CD14-positive monocyte (primary cell): ENCODE data around the gene C3orf70. TPM values are rescaled to one million over a fixed set of nuclear protein-coding genes. Genes with fewer than 3 reads are reported as not detected.

Experiments used
- DNase-seq, 3 donors: peaks; one replicate each; pipeline ENCODE4 v3.0.0-alpha.2; 2011 to 2022
- H2AFZ ChIP-seq: 2 replicates; pipeline ENCODE4 v1.6.0; 2012; ENCODE audit warnings: mild to moderate bottlenecking, low read depth, low read length, inconsistent platforms; ENCODE audit not compliant: insufficient read depth, poor library complexity, severe bottlenecking
- H3K27ac ChIP-seq, 2 donors: 1 replicate in 1 of 2; 2 replicates in 1 of 2; pipeline ENCODE4 v1.5.1; 2012 to 2013; ENCODE audit warnings: low read length in 2 of 2, control low read depth in 1 of 2, inconsistent platforms in 1 of 2, low read depth in 1 of 2, mild to moderate bottlenecking in 1 of 2
- H3K27me3 ChIP-seq, 2 donors: one replicate each; pipeline versions ENCODE4 v1.6.0 to v1.6.1; 2011 to 2013; ENCODE audit warnings: low read length in 2 of 2; ENCODE audit not compliant: control insufficient read depth in 2 of 2, insufficient read depth in 2 of 2
- H3K36me3 ChIP-seq, 2 donors: replicated peaks in 1 of 2; 1 replicate in 1 of 2; 2 replicates in 1 of 2; pipeline versions ENCODE4 v1.5.1 to v1.6.1; 2012 to 2013; ENCODE audit warnings: low read length in 2 of 2, control low read depth in 1 of 2, inconsistent platforms in 1 of 2, mild to moderate bottlenecking in 1 of 2; ENCODE audit not compliant: insufficient read depth in 2 of 2, control insufficient read depth in 1 of 2
- H3K4me1 ChIP-seq, 2 donors: 1 replicate in 1 of 2; 2 replicates in 1 of 2; pipeline versions ENCODE4 v1.5.1 to v1.6.1; 2012 to 2013; ENCODE audit warnings: low read length in 2 of 2, control low read depth in 1 of 2, inconsistent platforms in 1 of 2, mild to moderate bottlenecking in 1 of 2, moderate library complexity in 1 of 2; ENCODE audit not compliant: insufficient read depth in 2 of 2, control insufficient read depth in 1 of 2
- H3K4me2 ChIP-seq: replicated peaks from 2 replicates; pipeline ENCODE3; 2012; ENCODE audit warnings: low read length, moderate library complexity, mild to moderate bottlenecking; ENCODE audit not compliant: poor library complexity, severe bottlenecking; ENCODE audit errors: extremely low read depth
- H3K4me3 ChIP-seq, 3 experiments: fragments of 200-600 bp in 1 of 3; sonication (generic) in 1 of 3; replicated peaks in 1 of 3; 1 replicate in 2 of 3; 2 replicates in 1 of 3; pipeline ENCODE4 v1.5.1; 2011 to 2013; ENCODE audit warnings: low read length in 3 of 3, mild to moderate bottlenecking in 3 of 3, control low read depth in 2 of 3, low read depth in 2 of 3, inconsistent platforms in 1 of 3, moderate library complexity in 1 of 3
- H3K79me2 ChIP-seq: 2 replicates; pipeline ENCODE4 v1.6.0; 2012; ENCODE audit warnings: mild to moderate bottlenecking, control low read depth, inconsistent platforms, low read length, moderate library complexity; ENCODE audit not compliant: insufficient read depth
- H3K9ac ChIP-seq: 2 replicates; pipeline ENCODE4 v1.6.0; 2017; ENCODE audit warnings: low read length, mild to moderate bottlenecking; ENCODE audit not compliant: insufficient read depth, poor library complexity, severe bottlenecking
- H3K9me3 ChIP-seq, 2 donors: replicated peaks in 1 of 2; 1 replicate in 1 of 2; 2 replicates in 1 of 2; pipeline versions ENCODE4 v1.5.1 to v1.6.1; 2012 to 2013; ENCODE audit warnings: low read length in 2 of 2, control low read depth in 1 of 2; ENCODE audit not compliant: control insufficient read depth in 1 of 2, insufficient read depth in 1 of 2
- H4K20me1 ChIP-seq: 2 replicates; pipeline ENCODE4 v1.6.0; 2012; ENCODE audit warnings: mild to moderate bottlenecking, low read length, control low read depth, moderate library complexity; ENCODE audit not compliant: insufficient read depth
- H3K27ac Mint-ChIP-seq, 7 donors: one replicate each; pipeline ENCODE4 v1.8.0; 2020; ENCODE audit warnings: mild to moderate bottlenecking in 7 of 7, mixed read lengths in 7 of 7, moderate library complexity in 6 of 7, inconsistent platforms in 2 of 7
- H3K27me3 Mint-ChIP-seq, 3 donors: one replicate each; pipeline ENCODE4 v1.8.0; 2021 to 2022; ENCODE audit warnings: low read depth in 3 of 3, mild to moderate bottlenecking in 3 of 3, mixed read lengths in 3 of 3, moderate library complexity in 3 of 3, inconsistent platforms in 1 of 3
- H3K36me3 Mint-ChIP-seq, 2 donors: one replicate each; pipeline ENCODE4 v1.8.0; 2020; ENCODE audit warnings: mixed read lengths in 2 of 2, inconsistent platforms in 1 of 2, mild to moderate bottlenecking in 1 of 2
- H3K4me1 Mint-ChIP-seq: one replicate; pipeline ENCODE4 v1.8.0; 2020; ENCODE audit warnings: mild to moderate bottlenecking, mixed read lengths
- H3K4me3 Mint-ChIP-seq, 2 donors: one replicate each; pipeline ENCODE4 v1.8.0; 2020; ENCODE audit warnings: mild to moderate bottlenecking in 2 of 2, mixed read lengths in 2 of 2, moderate library complexity in 1 of 2
- H3K9me3 Mint-ChIP-seq, 7 donors: one replicate each; pipeline ENCODE4 v1.8.0; 2020 to 2022; ENCODE audit warnings: mixed read lengths in 7 of 7, mild to moderate bottlenecking in 6 of 7, moderate library complexity in 6 of 7, inconsistent platforms in 2 of 7
- CTCF ChIP-seq: fragments of 200-600 bp; IDR thresholded peaks from one replicate; pipeline ENCODE4 v1.8.0; 2022; ENCODE audit warnings: antibody characterized with exemption, mild to moderate bottlenecking
- WGBS: methylation state at CpG from one replicate; pipeline ENCODE4 v1.1.5; 2013; ENCODE audit warnings: missing lambda C conversion rate; ENCODE audit not compliant: insufficient coverage; 5-methylcytosine and 5-hydroxymethylcytosine counted together
- intact Hi-C, 2 donors: fragments of 100-400 bp; cut with micrococcal nuclease; formaldehyde crosslinking; loops; one replicate each; pipeline versions ENCODE4 v1.15.0 to v1.15.1; 2023
- polyA plus RNA-seq, 3 donors: library from polyadenylated mRNA; depleted of rRNA in 1 of 3; unstranded in 2 of 3; stranded (reverse) in 1 of 3; fragments of 300-500 nt in 2 of 3; fragments of >200 nt in 1 of 3; fragmentation: Illumina TruSeq in 2 of 3; gene quantifications; 1 replicate in 2 of 3; 2 replicates in 1 of 3; pipeline ENCODE4 v1.2.3, GENCODE V29; 2012 to 2021

C3orf70 gene
- polyA plus RNA-seq, 3 donors, result 0.01 to 0.08 TPM; not detected in 1

- TF ChIP-seq CTCF, result no peak
- Mint-ChIP-seq H3K4me3 (no peak overlapping the region), H3K36me3 (no peaks in the 10 kb centered on the region), H3K4me1 (no peaks in the 10 kb centered on the region), H3K27ac (no peak overlapping the region), H3K27me3 (peaks cover 2 to 8% (median 6%) of the 10 kb centered on the region in 3 donors), H3K9me3 (peaks cover 0 to 2% (median 0%) of the 10 kb centered on the region in 7 donors)
- Histone ChIP-seq H4K20me1 (no peaks in the 10 kb centered on the region), H3K27ac (no peak overlapping the region), H3K4me3 (no peak overlapping the region), H3K4me2 (no peak overlapping the region), H3K4me1 (no peaks in the 10 kb centered on the region), H2AFZ (no peak overlapping the region), H3K9me3 (no peaks in the 10 kb centered on the region), H3K9ac (no peak overlapping the region), H3K27me3 (no peaks in the 10 kb centered on the region), H3K79me2 (no peaks in the 10 kb centered on the region), H3K36me3 (no peaks in the 10 kb centered on the region)
- no peak for DNase-seq
- intact Hi-C loops, result no loop called here
- WGBS, result 100% methylated on average over 3 of the region's 5 CpGs
Measured at GRCh38 chr3:185084402-185084801, 68.5 kb downstream of the C3orf70 start.

DNA sequence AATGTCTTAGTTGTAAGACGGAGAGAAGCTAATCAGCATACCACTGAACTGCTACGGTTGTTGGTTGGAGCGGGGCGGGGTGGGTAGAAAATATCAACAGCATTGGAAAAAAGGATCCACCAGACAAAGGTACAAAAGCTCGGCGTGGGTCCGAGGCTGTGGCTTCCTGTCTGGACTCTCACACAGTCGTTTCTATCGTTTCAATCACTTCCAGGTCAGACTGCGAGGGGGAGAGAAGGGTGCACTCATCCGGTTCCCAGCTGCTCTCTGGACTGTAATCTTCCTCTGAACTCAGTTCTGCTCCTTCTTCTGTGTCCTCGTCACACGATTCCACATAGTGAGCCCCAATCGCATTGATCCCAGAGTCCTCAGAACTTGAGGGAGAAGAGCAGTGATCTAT is 70.0 kb downstream of the C3orf70 start:
- Histone ChIP-seq H3K4me3 (no peak overlapping the region), H3K36me3 (no peaks in the 10 kb centered on the region), H3K4me2 (no peak overlapping the region), H3K27ac (no peak overlapping the region), H3K9ac (no peak overlapping the region), H3K9me3 (no peaks in the 10 kb centered on the region), H4K20me1 (no peaks in the 10 kb centered on the region), H3K4me1 (no peaks in the 10 kb centered on the region), H2AFZ (no peak overlapping the region), H3K79me2 (no peaks in the 10 kb centered on the region), H3K27me3 (no peaks in the 10 kb centered on the region)
- intact Hi-C loops, result no loop called here
- no peaks in the 10 kb centered on the region for H3K4me1 Mint-ChIP-seq
- no peak for TF ChIP-seq CTCF
- no peak overlapping the region for H3K27ac Mint-ChIP-seq
- no peak overlapping the region for H3K4me3 Mint-ChIP-seq
- H3K27me3 Mint-ChIP-seq, result peaks cover 2 to 8% (median 6%) of the 10 kb centered on the region in 3 donors
- WGBS, result 82% methylated on average over 10 of the region's 14 CpGs
- H3K9me3 Mint-ChIP-seq, result peaks cover 0 to under 1% (median 0%) of the 10 kb centered on the region in 7 donors
- DNase-seq, result no peak
- no peaks in the 10 kb centered on the region for H3K36me3 Mint-ChIP-seq
